Left kidney (tissue), 2 donors: Measurements from ENCODE around the gene XRCC4. TPM values are rescaled to one million over a fixed set of nuclear protein-coding genes. Genes with fewer than 3 reads are reported as not detected.
"Not testable (repeated sequence)": the region's sequence is repeated elsewhere in the genome, so short reads cannot be mapped to it uniquely, and the experiment has no call there.

Experiments
- DNase-seq: peaks from one replicate; pipeline ENCODE4 v3.0.0-alpha.2; 2013
- polyA plus RNA-seq: library from polyadenylated mRNA; unstranded; fragments of 120-200 nt; gene quantifications from one replicate; pipeline ENCODE4 v1.2.1, GENCODE V29; 2013; ENCODE audit not compliant: insufficient read length

XRCC4 gene
- polyA plus RNA-seq, 1 donor, result 14.2 TPM

DNA sequence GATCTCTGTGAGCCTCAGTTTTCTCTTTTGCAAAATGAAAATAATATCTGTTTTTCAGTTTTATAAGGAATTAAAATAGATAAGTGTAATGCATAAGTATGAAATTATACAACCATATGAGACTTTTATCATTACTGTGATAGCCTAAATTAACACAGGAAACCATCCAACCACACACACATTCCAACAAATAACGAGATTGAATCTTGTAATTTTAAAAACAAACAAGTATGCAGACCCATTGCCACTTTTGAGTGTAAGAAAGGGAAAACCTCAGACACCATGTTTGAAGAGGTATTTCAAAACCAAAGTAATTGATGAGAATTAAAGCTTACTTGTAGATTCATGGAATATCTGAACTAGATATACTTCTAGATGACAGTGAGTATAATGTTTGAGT, 32.0 kb downstream of the XRCC4 start:
- no peak for DNase-seq

GRCh38 chr5:83115816-83116215, 38.5 kb downstream of the XRCC4 start:
- DNase-seq, result no peak

DNA sequence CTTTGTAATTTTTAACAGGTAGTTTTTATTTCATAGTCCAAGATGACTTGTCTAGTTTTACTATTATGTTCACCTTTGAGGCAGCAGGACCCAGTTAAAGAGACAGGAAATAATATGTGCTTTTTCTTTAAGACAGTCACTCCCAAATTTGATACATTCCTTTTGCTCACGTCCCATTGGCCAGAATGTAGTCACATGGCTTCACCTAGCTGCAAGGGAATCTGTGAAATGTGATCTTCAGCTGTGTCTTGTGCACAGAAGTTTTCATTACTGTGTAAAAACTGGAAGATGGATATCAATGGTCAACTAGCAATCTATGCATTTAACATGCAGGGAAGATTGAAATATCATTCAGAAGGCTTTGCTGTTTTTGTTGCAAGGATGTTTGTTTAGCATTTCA, 41.1 kb downstream of the XRCC4 start:
- DNase-seq, result no peak

DNA sequence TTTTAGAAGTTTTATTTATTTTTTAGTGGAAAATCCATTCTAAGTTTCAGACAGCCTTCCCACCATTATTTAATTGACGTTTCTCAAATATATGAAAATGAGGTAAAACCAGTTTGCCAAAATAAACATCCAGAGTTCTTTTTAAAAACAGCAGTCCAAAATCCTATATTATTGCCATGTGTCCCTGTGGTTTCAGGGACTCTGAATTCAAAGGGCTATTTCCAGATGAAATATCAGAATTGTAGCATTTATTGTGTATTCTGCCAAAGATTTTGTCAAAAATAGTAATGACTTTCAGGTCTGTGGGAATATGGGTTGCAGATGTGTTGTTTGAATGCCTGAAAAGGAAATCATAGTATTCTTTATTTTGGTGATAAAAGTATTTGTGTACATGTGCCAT, 41.6 kb downstream of the XRCC4 start:
- DNase-seq, result no peak

DNA sequence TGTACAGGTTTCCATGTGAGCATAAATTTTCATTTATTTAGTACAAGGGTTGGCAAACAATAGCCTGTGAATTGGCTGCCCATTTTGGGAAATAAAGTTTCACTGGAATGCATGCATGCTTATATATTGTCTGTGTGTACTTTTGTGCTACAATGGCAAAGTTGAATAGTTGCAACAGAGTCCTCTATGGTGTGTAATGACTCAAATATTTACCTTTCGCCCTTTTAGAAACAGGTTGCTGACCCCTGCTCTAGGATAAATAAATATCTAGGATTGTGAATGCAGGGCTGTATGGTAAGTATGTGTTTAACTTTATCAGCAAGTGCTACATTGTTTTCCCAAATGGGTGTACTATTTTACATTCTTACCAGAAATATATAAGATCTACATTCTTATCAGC, 47.2 kb downstream of the XRCC4 start:
- no peak for DNase-seq

- no peak for DNase-seq
Observed at GRCh38 chr5:83125560-83125959, 48.2 kb downstream of the XRCC4 start.

GRCh38 chr5:83126501-83126900, 49.2 kb downstream of the XRCC4 start:
- no peak for DNase-seq

DNA sequence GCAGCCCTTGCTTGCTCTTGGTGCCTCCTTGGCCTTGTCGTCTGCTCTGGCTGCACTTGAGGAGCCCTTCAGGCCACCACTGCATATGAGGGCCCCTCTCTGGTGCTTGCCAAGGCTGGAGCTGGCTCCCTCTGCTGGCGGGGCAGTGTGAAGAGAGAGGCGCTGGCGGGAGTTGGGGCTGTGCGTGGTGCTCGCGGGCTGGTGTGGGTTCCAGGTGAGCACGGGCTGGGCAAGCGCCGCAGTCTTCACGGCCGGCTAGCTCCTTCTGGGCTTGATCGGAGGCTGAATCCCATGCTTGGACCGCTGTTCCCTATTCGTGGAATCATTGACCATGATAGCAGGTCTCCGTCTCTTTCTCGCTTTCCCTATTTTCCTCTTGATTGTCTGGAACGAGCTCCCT, 56.5 kb downstream of the XRCC4 start:
- no peak for DNase-seq

- no peak for DNase-seq
Observed at GRCh38 chr5:83142526-83142925, 65.2 kb downstream of the XRCC4 start.

DNA sequence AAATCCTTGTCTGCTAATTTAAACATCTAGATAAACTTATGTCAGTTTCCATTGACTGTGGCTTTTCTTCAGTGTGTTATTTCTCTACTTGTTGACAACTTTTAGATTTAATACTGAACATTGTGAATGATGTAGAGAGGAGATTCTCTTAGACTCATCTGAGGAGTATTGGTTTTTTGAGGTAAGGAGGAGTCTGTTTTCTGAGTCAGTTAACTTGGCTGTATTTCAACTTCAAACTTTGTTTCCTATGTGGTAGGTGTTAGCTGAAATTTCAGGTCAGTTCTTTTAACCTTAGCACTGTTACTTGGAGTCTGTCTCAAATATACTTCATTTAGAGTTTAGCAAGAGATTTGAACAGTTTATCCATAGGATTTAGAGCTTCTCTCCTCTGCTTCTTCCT, 67.9 kb downstream of the XRCC4 start:
- no peak for DNase-seq

DNA sequence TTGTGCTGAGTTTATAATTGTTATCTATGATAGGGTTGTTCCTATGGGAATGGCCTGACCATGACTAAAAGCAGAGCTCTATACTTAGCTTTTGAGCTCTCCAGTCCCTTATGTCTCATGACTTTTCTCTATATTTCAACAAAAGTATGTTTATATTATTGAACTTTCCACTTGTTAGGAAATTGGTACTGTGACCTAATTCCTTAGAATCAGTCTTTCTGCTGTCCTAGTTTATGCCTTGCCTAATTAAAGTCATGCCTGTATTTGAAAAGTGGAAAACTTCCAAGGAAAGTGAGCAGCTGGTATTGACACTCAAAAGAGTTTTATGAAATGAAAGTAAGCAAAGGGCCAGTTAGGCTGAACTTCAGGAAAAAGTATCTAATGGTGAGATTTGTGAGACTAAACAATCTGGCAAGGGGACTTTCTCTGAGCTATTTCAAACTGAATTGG, 68.6 kb downstream of the XRCC4 start:
- DNase-seq, result no peak

DNA sequence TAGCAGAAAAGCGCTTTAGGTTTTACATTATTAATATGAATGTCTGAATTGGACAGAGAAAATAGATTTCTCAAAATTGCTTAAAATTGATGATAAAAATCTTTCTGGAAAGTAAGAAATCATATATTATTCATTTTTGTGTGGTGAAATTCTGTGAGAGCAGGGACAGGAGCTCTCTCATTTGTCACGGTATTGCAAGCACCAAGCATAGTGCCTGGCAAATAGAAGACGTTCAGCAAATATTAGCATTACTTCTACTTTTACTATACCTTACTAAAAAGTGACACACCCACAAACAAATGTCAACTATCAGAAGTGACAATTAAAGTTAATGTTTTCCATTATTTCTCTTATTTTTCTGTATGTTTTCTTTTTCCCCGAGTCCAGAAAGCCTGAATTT, 69.1 kb downstream of the XRCC4 start:
- no peak for DNase-seq

GRCh38 chr5:83147593-83147992, 70.2 kb downstream of the XRCC4 start:
- DNase-seq, result no peak

DNA sequence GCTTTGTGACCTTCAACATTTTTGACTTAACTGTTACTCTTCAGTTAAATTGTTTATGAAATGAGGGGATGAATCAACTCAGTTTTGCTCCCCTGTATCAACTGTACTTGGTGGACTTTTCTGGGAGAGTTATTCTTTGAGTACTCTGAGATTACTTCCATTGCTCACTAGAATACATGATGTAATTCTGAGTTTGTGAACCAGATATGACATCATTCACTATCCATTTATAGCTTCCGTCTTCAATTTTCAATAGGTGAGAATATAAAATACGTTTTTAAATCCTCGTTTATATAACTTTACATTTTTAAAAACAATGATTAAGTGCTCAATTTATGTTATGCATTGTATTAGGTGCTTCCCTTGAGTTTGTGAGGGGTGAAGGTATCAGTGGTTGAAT, 71.0 kb downstream of the XRCC4 start:
- DNase-seq, result no peak

DNA sequence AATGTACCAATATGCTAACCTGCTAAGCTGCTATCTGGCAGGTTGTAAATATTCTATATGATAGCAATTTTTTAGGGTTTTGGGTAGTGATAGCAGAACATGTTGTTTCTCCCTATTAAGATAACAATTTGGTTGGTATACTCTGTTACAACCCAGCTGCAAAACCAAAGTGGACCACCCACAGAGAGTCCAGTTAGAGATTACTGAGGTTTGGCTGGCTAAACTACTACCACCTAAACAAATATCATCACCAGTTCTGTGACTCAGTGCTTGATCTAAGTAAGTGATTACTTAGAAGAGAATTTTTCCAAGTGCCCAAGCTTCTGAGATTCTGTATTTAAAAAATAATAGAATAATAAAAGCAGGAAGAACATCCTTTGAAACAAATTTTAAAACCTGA, 72.3 kb downstream of the XRCC4 start:
- DNase-seq, result no peak

GRCh38 chr5:83151821-83152220, 74.5 kb downstream of the XRCC4 start:
- no peak for DNase-seq

DNA sequence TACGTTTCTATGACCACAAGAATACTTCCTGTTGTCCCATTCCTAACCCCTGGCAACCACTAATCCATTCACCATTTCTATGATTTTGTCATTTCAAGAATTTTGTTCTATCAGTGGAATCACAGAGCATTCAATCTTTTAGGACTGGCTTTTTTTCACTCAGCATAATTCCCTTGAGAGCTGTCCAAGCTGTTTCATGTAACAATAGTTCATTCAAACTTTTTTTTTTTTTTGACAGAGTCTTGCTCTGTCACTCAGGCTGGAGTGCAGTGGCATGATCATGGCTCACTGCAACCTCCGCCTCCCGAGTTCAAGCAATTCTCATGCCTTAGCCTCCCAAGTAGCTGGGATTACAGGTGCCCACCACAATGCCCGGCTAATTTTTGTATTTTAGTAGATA, 75.6 kb downstream of the XRCC4 start:
- not testable (repeated sequence) for DNase-seq

DNA sequence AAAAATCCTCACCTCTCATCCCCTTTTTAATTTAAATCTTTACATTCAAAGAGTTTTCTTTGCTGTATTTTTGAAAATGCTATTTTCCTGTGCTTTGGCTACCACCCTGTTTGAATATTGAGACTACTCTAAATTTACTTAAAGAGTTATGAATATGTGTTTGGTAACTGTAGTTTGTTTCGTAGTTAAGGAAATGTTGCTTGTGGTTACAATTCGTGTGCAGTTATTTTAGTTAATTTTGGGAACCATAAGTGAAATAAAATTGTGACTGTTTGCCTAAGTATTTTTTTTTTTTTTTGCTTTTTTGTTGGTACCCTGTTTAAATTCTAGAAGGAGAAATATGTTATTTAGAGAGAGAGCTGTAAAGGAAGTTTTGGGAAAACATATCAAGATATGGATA, 78.7 kb downstream of the XRCC4 start:
- DNase-seq, result no peak

- DNase-seq, result no peak
Observed at GRCh38 chr5:83157163-83157562, 79.8 kb downstream of the XRCC4 start.

DNA sequence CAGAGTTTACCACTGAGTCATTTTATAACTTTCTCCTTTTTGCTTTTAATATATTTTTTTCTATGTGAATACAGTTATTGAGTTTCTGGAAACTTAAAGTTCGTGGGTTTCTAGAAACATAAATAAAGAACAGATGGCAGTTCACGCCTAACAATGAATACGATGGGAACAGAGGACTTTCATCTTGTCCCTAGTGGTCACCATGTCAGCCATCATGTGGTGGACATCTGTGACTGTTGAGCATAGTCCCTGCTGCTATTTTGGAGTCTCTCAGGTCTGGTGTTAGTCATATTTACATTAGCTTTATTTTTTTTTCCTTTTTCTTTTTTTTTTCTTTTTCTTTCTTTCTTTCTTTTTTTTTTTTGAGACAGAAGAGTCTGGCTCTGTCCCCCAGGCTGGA, 85.3 kb downstream of the XRCC4 start:
- no peak for DNase-seq

- DNase-seq, result no peak
Observed at GRCh38 chr5:83167538-83167937, 90.2 kb downstream of the XRCC4 start.

DNA sequence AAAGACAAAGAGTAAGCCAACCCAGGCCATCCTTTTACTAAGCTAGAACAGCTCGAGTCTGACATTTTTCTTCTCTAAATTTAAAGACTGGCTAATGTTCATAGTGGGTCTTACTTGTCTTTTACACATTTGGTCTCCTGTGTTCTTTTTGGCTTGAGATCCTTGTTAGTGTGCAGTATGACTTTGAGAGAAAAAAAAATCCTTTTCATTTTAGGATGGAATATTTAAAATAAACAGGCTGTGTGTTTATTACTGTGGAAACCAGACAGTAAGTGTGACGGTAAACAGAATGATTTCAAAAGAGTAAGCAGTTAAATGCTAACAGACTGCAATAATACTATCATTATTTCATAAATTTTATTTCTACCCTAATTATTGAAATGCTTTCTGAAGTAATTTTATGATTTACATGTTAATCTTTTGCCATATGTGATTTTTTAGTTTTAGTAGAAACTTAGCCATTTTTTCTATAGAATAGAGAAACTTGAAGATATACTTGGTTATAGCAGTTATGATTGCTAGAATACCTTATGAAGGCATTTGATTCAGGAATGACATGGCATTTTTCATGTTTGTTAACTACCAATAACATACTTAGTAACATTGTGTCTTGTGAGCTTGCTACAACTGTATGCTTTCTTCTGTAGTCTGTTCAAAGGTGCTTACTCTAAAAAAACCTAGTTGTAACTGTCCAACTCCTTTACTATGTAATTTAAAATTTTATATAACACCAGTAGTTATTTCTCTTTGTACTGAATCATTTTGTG, 92.4 kb downstream of the XRCC4 start:
- no peak for DNase-seq

- no peak for DNase-seq
Observed at GRCh38 chr5:83172011-83172410, 94.7 kb downstream of the XRCC4 start.

- no peak for DNase-seq
Observed at GRCh38 chr5:83172655-83173054, 95.3 kb downstream of the XRCC4 start.

GRCh38 chr5:83173826-83174225, 96.5 kb downstream of the XRCC4 start:
- DNase-seq, result no peak
